Testis (tissue), 3 donors: ENCODE measurements around the gene KAT8. TPM values are rescaled to one million over a fixed set of nuclear protein-coding genes. Genes with fewer than 3 reads are reported as not detected.

Source experiments
- DNase-seq: peaks from one replicate; pipeline ENCODE4 v3.0.0-alpha.2; 2019
- H3K27ac ChIP-seq, 2 donors: fragments of 200-600 bp; sonication (generic); one replicate each; pipeline ENCODE4 v1.5.1; 2019
- H3K27me3 ChIP-seq: fragments of 200-600 bp; sonication (generic); one replicate; pipeline ENCODE4 v1.5.1; 2019
- H3K36me3 ChIP-seq: fragments of 200-600 bp; sonication (generic); one replicate; pipeline ENCODE4 v1.5.1; 2017; ENCODE audit warnings: low read depth; ENCODE audit errors: missing control alignments
- H3K4me1 ChIP-seq: fragments of 200-600 bp; sonication (generic); one replicate; pipeline ENCODE4 v1.5.1; 2019
- H3K4me3 ChIP-seq, 2 donors: fragments of 200-600 bp; sonication (generic); one replicate each; pipeline ENCODE4 v1.5.1; 2017 to 2019
- H3K9me3 ChIP-seq: fragments of 200-600 bp; sonication (generic); one replicate; pipeline ENCODE4 v1.5.1; 2017
- CTCF ChIP-seq, 3 experiments: fragments of 450-650 bp in 2 of 3; fragments of 200-600 bp in 1 of 3; sonication (generic) in 1 of 3; IDR thresholded peaks; one replicate each; pipeline ENCODE4 v1.5.1; 2016 to 2019; ENCODE audit warnings: antibody characterized with exemption in 3 of 3, mild to moderate bottlenecking in 2 of 3, moderate library complexity in 1 of 3
- POLR2A ChIP-seq: fragments of 450-650 bp; IDR thresholded peaks from one replicate; pipeline ENCODE4 v1.6.1; 2017; ENCODE audit warnings: antibody characterized with exemption, mild to moderate bottlenecking, moderate library complexity
- WGBS, 2 donors: methylation state at CpG; one replicate each; pipeline ENCODE4 v1.1.5; 2018; 5-methylcytosine and 5-hydroxymethylcytosine counted together
- intact Hi-C: fragments of 100-400 bp; cut with DNase I; formaldehyde crosslinking; loops from one replicate; pipeline ENCODE4 v1.15.1; 2023; ENCODE audit warnings: low total_unique reads
- polyA plus RNA-seq: library from polyadenylated mRNA; stranded (reverse); fragments of 350-450 nt; fragmentation: Illumina TruSeq; extraction: RNeasy Lipid Tissue Mini Kit (QIAGEN cat#74804); gene quantifications from one replicate; pipeline ENCODE4 v1.2.3, GENCODE V29; 2014; ENCODE audit warnings: low read depth, low replicate concordance; ENCODE audit not compliant: insufficient read depth
- total RNA-seq, 2 donors: library from RNA; depleted of rRNA; stranded (reverse); fragments of >200 nt; gene quantifications; one replicate each; pipeline ENCODE4 v1.2.3, GENCODE V29; 2016

Gene KAT8
- total and polyA plus RNA-seq, 3 donors from 2014 or later, result 86.0 to 111 (median 96.9) TPM

GRCh38 chr16:31083556-31083955, 33.9 kb upstream of the KAT8 start:
- Histone ChIP-seq H3K4me1 (peaks cover 28% of the 10 kb centered on the region), H3K9me3 (no peaks in the 10 kb centered on the region), H3K4me3 (no peak overlapping the region), H3K36me3 (no peaks in the 10 kb centered on the region), H3K27me3 (no peaks in the 10 kb centered on the region), H3K27ac (peak overlapping the region in 1 of 2 donors; percentile 26)
- DNase-seq, result no peak
- intact Hi-C loops, result loop anchor here (10.0 kb wide), 1 partner anchor 61 kb away; no protein-coding TSS in a partner anchor
- TF ChIP-seq POLR2A (no peak), CTCF (IDR thresholded peaks at IDR 0.05) (no peak)
- 59 to 69% methylated on average over 5 of the region's 5 CpGs for WGBS, 2 donors

GRCh38 chr16:31083981-31084380, 33.5 kb upstream of the KAT8 start:
- no peak for DNase-seq
- Histone ChIP-seq H3K4me3 (no peak overlapping the region), H3K27ac (peak overlapping the region in 1 of 2 donors; percentile 26), H3K27me3 (no peaks in the 10 kb centered on the region), H3K9me3 (no peaks in the 10 kb centered on the region), H3K4me1 (peaks cover 28% of the 10 kb centered on the region), H3K36me3 (no peaks in the 10 kb centered on the region)
- 80 to 82% methylated on average over 2 to 13 of the region's 13 CpGs for WGBS, 2 donors
- intact Hi-C loops, result loop anchor here (10.0 kb wide), 1 partner anchor 61 kb away; no protein-coding TSS in a partner anchor
- TF ChIP-seq POLR2A (no peak), CTCF (IDR thresholded peaks at IDR 0.05) (no peak)

GRCh38 chr16:31084584-31085302, 32.7 kb upstream of the KAT8 start:
- peaks cover 28% of the 10 kb centered on the region for H3K4me1 ChIP-seq
- H3K9me3 ChIP-seq, result no peaks in the 10 kb centered on the region
- H3K27me3 ChIP-seq, result no peaks in the 10 kb centered on the region
- 92% methylated on average over 14 of the region's 16 CpGs; no CpG with 5 or more reads in 1 of the 2 donors for WGBS, 2 donors
- H3K27ac ChIP-seq, result no peak overlapping the region
- DNase-seq, result peak; percentile 29
- H3K36me3 ChIP-seq, result no peaks in the 10 kb centered on the region
- no peak overlapping the region for H3K4me3 ChIP-seq
- intact Hi-C loops, result loop anchor here (10.0 kb wide), 1 partner anchor 60 kb away; no protein-coding TSS in a partner anchor
- no peak for TF ChIP-seq POLR2A
- no peak for TF ChIP-seq CTCF (IDR thresholded peaks at IDR 0.05)

GRCh38 chr16:31085411-31085810, 32.1 kb upstream of the KAT8 start:
- intact Hi-C loops, result loop anchor here (10.0 kb wide), 1 partner anchor 59 kb away; no protein-coding TSS in a partner anchor
- no peak for TF ChIP-seq POLR2A
- TF ChIP-seq CTCF (IDR thresholded peaks at IDR 0.05), result no peak
- no peaks in the 10 kb centered on the region for H3K36me3 ChIP-seq

More at GRCh38 chr16:31085411-31085810, 32.1 kb upstream of the KAT8 start:
- Histone ChIP-seq H3K4me1 (peaks cover 28% of the 10 kb centered on the region), H3K27ac (no peak overlapping the region), H3K27me3 (no peaks in the 10 kb centered on the region), H3K4me3 (no peak overlapping the region), H3K9me3 (no peaks in the 10 kb centered on the region)
- DNase-seq, result no peak
- WGBS, 2 donors, result 71 to 75% methylated on average over 8 of the region's 8 CpGs
